Renal cortex interstitium (tissue), 11 donors: Measurements from ENCODE around the gene RAD52. TPM values are rescaled to one million over a fixed set of nuclear protein-coding genes. Genes with fewer than 3 reads are reported as not detected.

Experiments
- DNase-seq, 11 donors: peaks; one replicate each; pipeline ENCODE4 v3.0.0-alpha.2; 2013; ENCODE audit warnings: low read depth in 9 of 11, low spot score in 4 of 11; ENCODE audit errors: extremely low read depth in 1 of 11
- polyA plus RNA-seq, 3 donors: library from polyadenylated mRNA; unstranded; fragments of 120-200 nt; gene quantifications; one replicate each; pipeline ENCODE4 v1.2.1, GENCODE V29; 2013; ENCODE audit not compliant: insufficient read length in 3 of 3

The RAD52 gene
- polyA plus RNA-seq, 3 donors = 25.7 to 47.0 (median 30.7) TPM

- no peak for DNase-seq
Measured at GRCh38 chr12:902581-902980, 46.9 kb downstream of the RAD52 start.

- DNase-seq = no peak
Measured at GRCh38 chr12:897386-897785, 52.1 kb downstream of the RAD52 start.

GRCh38 chr12:896031-896430 lies 53.5 kb downstream of the RAD52 start:
- no peak for DNase-seq

GRCh38 chr12:894226-894625 lies 55.3 kb downstream of the RAD52 start:
- no peak for DNase-seq

GRCh38 chr12:886206-886605 lies 63.3 kb downstream of the RAD52 start:
- DNase-seq = no peak

- no peak for DNase-seq
Measured at GRCh38 chr12:885701-886100, 63.8 kb downstream of the RAD52 start.

- no peak for DNase-seq
Measured at GRCh38 chr12:884746-885414, 64.6 kb downstream of the RAD52 start.

GRCh38 chr12:880656-881055 lies 68.8 kb downstream of the RAD52 start:
- no peak for DNase-seq

- no peak for DNase-seq
Measured at GRCh38 chr12:879641-880040, 69.9 kb downstream of the RAD52 start.

GRCh38 chr12:873954-874353 lies 75.5 kb downstream of the RAD52 start:
- no peak for DNase-seq

- no peak for DNase-seq
Measured at GRCh38 chr12:870378-870777, 79.1 kb downstream of the RAD52 start.

- no peak for DNase-seq
Measured at GRCh38 chr12:868722-869121, 80.8 kb downstream of the RAD52 start.

GRCh38 chr12:867905-868304 lies 81.6 kb downstream of the RAD52 start:
- no peak for DNase-seq

- DNase-seq = no peak
Measured at GRCh38 chr12:865614-866013, 83.9 kb downstream of the RAD52 start.

- no peak for DNase-seq
Measured at GRCh38 chr12:863285-863684, 86.2 kb downstream of the RAD52 start.

- DNase-seq = no peak
Measured at GRCh38 chr12:862303-862911, 87.1 kb downstream of the RAD52 start.

Other genes with a start within 250 kb of the RAD52 start
- 100 to 1,000 TPM in 2 of 3 donors, 10 to 100 TPM in 1; 97.9 to 123 (median 123) TPM for gene WNK1, start 197.1 kb downstream of the RAD52 start, polyA plus RNA-seq
- 10 to 100 TPM; 36.8 to 40.4 (median 38.3) TPM for gene ERC1, start 41.5 kb upstream of the RAD52 start, polyA plus RNA-seq